Trophoblast cell (in vitro differentiated cells and primary cell): Measurements from ENCODE around the gene FRY.

Source experiments
- DNase-seq, 2 donors: peaks; one replicate each; pipeline ENCODE4 v3.0.0-alpha.2; 2016
- H2AFZ ChIP-seq: 2 replicates; pipeline ENCODE4 v1.6.1; 2013; ENCODE audit warnings: low read length, moderate library complexity, mild to moderate bottlenecking; ENCODE audit not compliant: insufficient read depth, poor library complexity
- H2AK5ac ChIP-seq: 2 replicates; pipeline ENCODE4 v1.6.1; 2013; ENCODE audit warnings: mild to moderate bottlenecking, low read length
- H2BK120ac ChIP-seq: 2 replicates; pipeline ENCODE4 v1.6.1; 2013; ENCODE audit warnings: low read length, mild to moderate bottlenecking, moderate library complexity; ENCODE audit not compliant: insufficient read depth, poor library complexity
- H2BK12ac ChIP-seq: 2 replicates; pipeline ENCODE4 v1.6.1; 2013; ENCODE audit warnings: mild to moderate bottlenecking, low read length, moderate library complexity
- H2BK5ac ChIP-seq: 2 replicates; pipeline ENCODE4 v1.6.1; 2013; ENCODE audit warnings: low read length, low read depth, moderate library complexity, mild to moderate bottlenecking; ENCODE audit not compliant: poor library complexity
- H3K14ac ChIP-seq: 2 replicates; pipeline ENCODE4 v1.6.1; 2013; ENCODE audit warnings: mild to moderate bottlenecking, low read length
- H3K18ac ChIP-seq: 2 replicates; pipeline ENCODE4 v1.6.1; 2013; ENCODE audit warnings: mild to moderate bottlenecking, low read length
- H3K23ac ChIP-seq: 2 replicates; pipeline ENCODE4 v1.6.1; 2013; ENCODE audit warnings: low read length
- H3K27ac ChIP-seq: 2 replicates; pipeline ENCODE4 v1.5.1; 2013; ENCODE audit warnings: low read depth, mild to moderate bottlenecking, inconsistent platforms, low read length, moderate library complexity
- H3K27me3 ChIP-seq: 2 replicates; pipeline ENCODE4 v1.6.1; 2013; ENCODE audit warnings: inconsistent platforms, mild to moderate bottlenecking, low read length, moderate library complexity; ENCODE audit not compliant: insufficient read depth
- H3K36me3 ChIP-seq, 2 experiments: 1 replicate in 1 of 2; 2 replicates in 1 of 2; pipeline ENCODE4 v1.6.1; 2013; ENCODE audit warnings: low read length in 2 of 2, mild to moderate bottlenecking in 2 of 2, moderate library complexity in 1 of 2; ENCODE audit not compliant: insufficient read depth in 2 of 2, control insufficient read depth in 1 of 2
- H3K4ac ChIP-seq: 2 replicates; pipeline ENCODE4 v1.6.1; 2013; ENCODE audit warnings: low read depth, mild to moderate bottlenecking, low read length, moderate library complexity
- H3K4me1 ChIP-seq, 2 experiments: 1 replicate in 1 of 2; 2 replicates in 1 of 2; pipeline ENCODE4 v1.6.1; 2013; ENCODE audit warnings: low read length in 2 of 2, mild to moderate bottlenecking in 2 of 2, moderate library complexity in 1 of 2; ENCODE audit not compliant: insufficient read depth in 2 of 2, control insufficient read depth in 1 of 2
- H3K4me2 ChIP-seq: 2 replicates; pipeline ENCODE4 v1.6.1; 2013; ENCODE audit warnings: inconsistent platforms, mild to moderate bottlenecking, low read length, moderate library complexity
- H3K4me3 ChIP-seq: 2 replicates; pipeline ENCODE4 v1.5.1; 2013; ENCODE audit warnings: mild to moderate bottlenecking, low read depth, low read length, inconsistent platforms
- H3K79me1 ChIP-seq: one replicate; pipeline ENCODE4 v1.6.1; 2013; ENCODE audit warnings: low read length
- H3K79me2 ChIP-seq: 2 replicates; pipeline ENCODE4 v1.6.1; 2013; ENCODE audit warnings: low read length, mild to moderate bottlenecking; ENCODE audit not compliant: control insufficient read depth, insufficient read depth, poor library complexity
- H3K9ac ChIP-seq: 2 replicates; pipeline ENCODE4 v1.6.1; 2013; ENCODE audit warnings: mild to moderate bottlenecking, low read length
- H3K9me3 ChIP-seq: 2 replicates; pipeline ENCODE4 v1.6.1; 2013; ENCODE audit warnings: low read depth, mild to moderate bottlenecking, control low read depth, inconsistent platforms, low read length; ENCODE audit not compliant: insufficient read depth
- H4K12ac ChIP-seq: 2 replicates; pipeline ENCODE4 v1.6.1; 2013; ENCODE audit warnings: low read depth, mild to moderate bottlenecking, low read length, moderate library complexity
- H4K8ac ChIP-seq: 2 replicates; pipeline ENCODE4 v1.6.1; 2013; ENCODE audit warnings: low read depth, mild to moderate bottlenecking, low read length, moderate library complexity
- H4K91ac ChIP-seq: one replicate; pipeline ENCODE4 v1.6.1; 2013; ENCODE audit warnings: low read depth, mild to moderate bottlenecking, low read length, moderate library complexity
- WGBS: extraction: QIAGEN DNeasy Blood & Tissue Kit; methylation state at CpG from one replicate; pipeline ENCODE4 v1.1.7; 2013; ENCODE audit warnings: missing lambda C conversion rate; ENCODE audit not compliant: insufficient read length, insufficient coverage; ENCODE audit errors: extremely low coverage; 5-methylcytosine and 5-hydroxymethylcytosine counted together

Gene FRY

DNA sequence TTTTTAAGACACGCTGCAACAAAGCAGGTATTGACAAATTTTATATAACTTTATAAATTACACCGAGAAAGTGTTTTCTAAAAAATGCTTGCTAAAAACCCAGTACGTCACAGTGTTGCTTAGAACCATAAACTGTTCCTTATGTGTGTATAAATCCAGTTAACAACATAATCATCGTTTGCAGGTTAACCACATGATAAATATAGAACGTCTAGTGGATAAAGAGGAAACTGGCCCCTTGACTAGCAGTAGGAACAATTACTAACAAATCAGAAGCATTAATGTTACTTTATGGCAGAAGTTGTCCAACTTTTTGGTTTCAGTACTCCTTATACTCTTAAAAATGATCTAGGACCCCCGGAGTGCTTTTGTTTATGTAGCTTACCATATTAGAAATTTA is 284.9 kb downstream of the FRY start:
- H3K79me2 ChIP-seq = peaks cover 2% of the 10 kb centered on the region
- H4K91ac ChIP-seq = no peak overlapping the region
- H2BK5ac ChIP-seq = no peak overlapping the region
- H3K4me2 ChIP-seq = peak overlapping the region; percentile 82
- no peak overlapping the region for H2BK120ac ChIP-seq
- H3K4ac ChIP-seq = no peak overlapping the region
- no peak overlapping the region for H4K8ac ChIP-seq
- H2BK12ac ChIP-seq = no peak overlapping the region
- no peak overlapping the region for H2AK5ac ChIP-seq
- no peaks in the 10 kb centered on the region for H3K36me3 ChIP-seq
- H3K27me3 ChIP-seq = no peaks in the 10 kb centered on the region
- H3K9ac ChIP-seq = no peak overlapping the region
- no CpG with 5 or more reads among the region's 6 CpGs for WGBS
- DNase-seq = peak in 1 of 2 donors; percentile 27
- H2AFZ ChIP-seq = no peak overlapping the region
- H3K4me3 ChIP-seq = no peak overlapping the region
- H3K18ac ChIP-seq = no peak overlapping the region
- H3K23ac ChIP-seq = no peak overlapping the region
- H3K79me1 ChIP-seq = peaks cover 7% of the 10 kb centered on the region
- H3K4me1 ChIP-seq = peaks cover 0 to 4% of the 10 kb centered on the region in 2 experiments
- H3K9me3 ChIP-seq = no peaks in the 10 kb centered on the region
- no peak overlapping the region for H3K27ac ChIP-seq
- H3K14ac ChIP-seq = no peak overlapping the region
- H4K12ac ChIP-seq = no peak overlapping the region

DNA sequence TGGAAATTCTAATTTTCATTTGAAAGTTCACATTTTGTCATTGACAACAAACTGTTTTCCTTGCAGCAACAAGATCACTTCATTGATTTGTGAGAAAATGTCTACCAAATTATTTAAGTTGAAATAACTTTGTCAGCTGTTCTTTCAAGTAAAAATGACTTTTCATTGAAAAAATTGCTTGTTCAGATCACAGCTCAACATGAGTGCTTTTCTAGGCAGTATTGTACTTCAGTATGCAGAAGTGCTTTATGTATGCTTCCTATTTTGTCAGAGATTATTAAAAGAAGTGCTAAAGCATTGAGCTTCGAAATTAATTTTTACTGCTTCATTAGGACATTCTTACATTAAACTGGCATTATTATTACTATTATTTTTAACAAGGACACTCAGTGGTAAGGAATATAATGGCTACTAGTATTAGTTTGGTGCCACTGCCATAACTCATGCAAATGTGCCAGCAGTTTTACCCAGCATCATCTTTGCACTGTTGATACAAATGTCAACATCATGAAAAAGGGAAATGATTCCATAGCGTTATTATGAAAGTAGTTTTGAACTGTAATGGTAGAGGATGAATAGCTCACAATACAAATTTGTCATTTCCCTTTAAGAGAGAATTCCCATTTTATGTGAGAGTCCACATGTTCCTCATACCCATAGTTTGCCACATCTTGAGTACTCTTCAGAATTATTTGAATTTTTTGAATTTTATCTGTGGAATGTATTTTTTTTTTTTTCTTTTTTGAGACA is 286.3 kb downstream of the FRY start:
- no peaks in the 10 kb centered on the region for H3K27me3 ChIP-seq
- no peak overlapping the region for H3K4ac ChIP-seq

DNA sequence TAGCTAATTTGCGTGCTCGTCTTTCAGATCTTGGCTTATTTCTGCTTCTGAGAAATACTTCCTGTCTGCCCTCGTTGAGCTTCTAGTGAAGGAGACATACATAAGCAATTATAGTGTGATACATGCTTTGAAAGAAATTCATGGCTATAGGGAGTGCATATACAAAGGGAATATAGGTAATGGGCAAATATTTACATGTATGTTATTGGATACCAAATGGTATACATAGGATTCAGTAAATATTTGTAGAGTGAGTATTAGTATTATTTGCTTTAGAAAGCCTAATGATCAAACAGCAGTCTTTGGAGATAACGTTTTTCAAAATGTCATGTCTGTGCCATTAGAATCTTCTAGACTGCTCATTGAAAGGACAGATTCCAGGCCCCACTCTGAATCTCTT is 289.0 kb downstream of the FRY start:
- peaks cover under 1% of the 10 kb centered on the region for H3K79me2 ChIP-seq
- no peak overlapping the region for H3K4ac ChIP-seq
- H2BK120ac ChIP-seq = no peak overlapping the region
- no peak overlapping the region for H2AFZ ChIP-seq
- no peak overlapping the region for H4K91ac ChIP-seq
- H4K8ac ChIP-seq = no peak overlapping the region
- no peak overlapping the region for H3K4me3 ChIP-seq
- no peak for DNase-seq
- peaks cover 1% of the 10 kb centered on the region for H3K79me1 ChIP-seq
- no peak overlapping the region for H2BK12ac ChIP-seq
- H3K23ac ChIP-seq = no peak overlapping the region
- H3K4me1 ChIP-seq = no peaks in the 10 kb centered on the region
- H3K36me3 ChIP-seq = peaks cover 2 to 3% of the 10 kb centered on the region in 2 experiments
- H2BK5ac ChIP-seq = no peak overlapping the region
- H2AK5ac ChIP-seq = no peak overlapping the region
- H4K12ac ChIP-seq = no peak overlapping the region
- no peak overlapping the region for H3K18ac ChIP-seq
- no peaks in the 10 kb centered on the region for H3K9me3 ChIP-seq
- no peaks in the 10 kb centered on the region for H3K27me3 ChIP-seq
- H3K14ac ChIP-seq = no peak overlapping the region
- no peak overlapping the region for H3K4me2 ChIP-seq
- H3K9ac ChIP-seq = no peak overlapping the region
- WGBS = no CpG with 5 or more reads among the region's 4 CpGs
- no peak overlapping the region for H3K27ac ChIP-seq

More for the DNA sequence above, 286.3 kb downstream of the FRY start:
- WGBS = no CpG with 5 or more reads among the region's 2 CpGs
- no peak overlapping the region for H2AK5ac ChIP-seq
- no peak overlapping the region for H2BK120ac ChIP-seq
- H3K9me3 ChIP-seq = no peaks in the 10 kb centered on the region
- peaks cover 2% of the 10 kb centered on the region for H3K79me2 ChIP-seq
- no peak overlapping the region for H4K8ac ChIP-seq
- peak in 1 of 2 donors; percentile 68 for DNase-seq
- H3K23ac ChIP-seq = no peak overlapping the region
- H3K4me2 ChIP-seq = no peak overlapping the region
- H3K36me3 ChIP-seq = no peaks in the 10 kb centered on the region
- H3K4me3 ChIP-seq = no peak overlapping the region
- no peak overlapping the region for H3K9ac ChIP-seq
- H2AFZ ChIP-seq = no peak overlapping the region
- H3K18ac ChIP-seq = no peak overlapping the region
- no peak overlapping the region for H3K14ac ChIP-seq
- peaks cover 7% of the 10 kb centered on the region for H3K79me1 ChIP-seq
- H4K12ac ChIP-seq = no peak overlapping the region
- H4K91ac ChIP-seq = no peak overlapping the region
- peaks cover 0 to 4% of the 10 kb centered on the region in 2 experiments for H3K4me1 ChIP-seq
- H2BK5ac ChIP-seq = no peak overlapping the region
- no peak overlapping the region for H3K27ac ChIP-seq
- no peak overlapping the region for H2BK12ac ChIP-seq

DNA sequence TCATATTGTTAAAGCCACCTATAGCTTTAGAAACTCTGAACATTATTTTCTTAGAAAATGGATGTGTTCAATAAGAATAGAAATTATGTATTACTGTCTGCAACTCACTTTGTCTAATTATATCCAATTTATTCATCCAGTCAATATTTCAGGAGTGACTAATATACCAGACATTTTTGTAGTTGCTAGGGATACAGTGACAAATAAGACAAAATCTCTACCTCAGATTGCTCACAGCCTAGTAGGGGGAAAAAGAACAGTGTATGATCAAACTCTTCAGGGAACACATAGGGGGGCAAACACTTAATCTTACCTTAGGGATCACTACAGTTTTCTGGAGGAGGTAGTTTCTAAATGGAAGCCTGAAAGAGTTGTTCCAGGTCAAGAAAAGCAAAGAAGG is 292.3 kb downstream of the FRY start:
- H3K18ac ChIP-seq = no peak overlapping the region
- no peak overlapping the region for H3K9ac ChIP-seq
- H3K4me2 ChIP-seq = no peak overlapping the region
- H2BK12ac ChIP-seq = no peak overlapping the region
- H3K4me1 ChIP-seq = no peaks in the 10 kb centered on the region
- no peak overlapping the region for H3K14ac ChIP-seq
- DNase-seq = peak in 1 of 2 donors; percentile 9
- no peak overlapping the region for H4K8ac ChIP-seq
- H3K36me3 ChIP-seq = peaks cover 3 to 5% of the 10 kb centered on the region in 2 experiments
- no peaks in the 10 kb centered on the region for H3K79me2 ChIP-seq
- H3K27me3 ChIP-seq = no peaks in the 10 kb centered on the region
- no peak overlapping the region for H3K27ac ChIP-seq
- H2AFZ ChIP-seq = no peak overlapping the region
- no peak overlapping the region for H2AK5ac ChIP-seq
- H2BK120ac ChIP-seq = no peak overlapping the region
- no peaks in the 10 kb centered on the region for H3K9me3 ChIP-seq
- H2BK5ac ChIP-seq = no peak overlapping the region
- no peaks in the 10 kb centered on the region for H3K79me1 ChIP-seq
- no peak overlapping the region for H3K23ac ChIP-seq
- no peak overlapping the region for H4K91ac ChIP-seq
- no peak overlapping the region for H3K4ac ChIP-seq
- no peak overlapping the region for H3K4me3 ChIP-seq
- H4K12ac ChIP-seq = no peak overlapping the region
